AG10803 (cell line): Measurements from ENCODE around the gene HCN3.

Experiments
- DNase-seq: peaks from one replicate; pipeline ENCODE4 v3.0.0; 2010; ENCODE audit warnings: low read depth
- H3K4me3 ChIP-seq: 2 replicates; pipeline ENCODE4 v1.5.1; 2011; ENCODE audit warnings: mild to moderate bottlenecking, low read length, control low read depth
- TF ChIP-seq, protein P1 (sequence below): conservative IDR thresholded peaks from 2 replicates; pipeline ENCODE4 v1.5.1; 2011; ENCODE audit warnings: mild to moderate bottlenecking, low read length, control low read depth, inconsistent platforms

HCN3 gene

DNA sequence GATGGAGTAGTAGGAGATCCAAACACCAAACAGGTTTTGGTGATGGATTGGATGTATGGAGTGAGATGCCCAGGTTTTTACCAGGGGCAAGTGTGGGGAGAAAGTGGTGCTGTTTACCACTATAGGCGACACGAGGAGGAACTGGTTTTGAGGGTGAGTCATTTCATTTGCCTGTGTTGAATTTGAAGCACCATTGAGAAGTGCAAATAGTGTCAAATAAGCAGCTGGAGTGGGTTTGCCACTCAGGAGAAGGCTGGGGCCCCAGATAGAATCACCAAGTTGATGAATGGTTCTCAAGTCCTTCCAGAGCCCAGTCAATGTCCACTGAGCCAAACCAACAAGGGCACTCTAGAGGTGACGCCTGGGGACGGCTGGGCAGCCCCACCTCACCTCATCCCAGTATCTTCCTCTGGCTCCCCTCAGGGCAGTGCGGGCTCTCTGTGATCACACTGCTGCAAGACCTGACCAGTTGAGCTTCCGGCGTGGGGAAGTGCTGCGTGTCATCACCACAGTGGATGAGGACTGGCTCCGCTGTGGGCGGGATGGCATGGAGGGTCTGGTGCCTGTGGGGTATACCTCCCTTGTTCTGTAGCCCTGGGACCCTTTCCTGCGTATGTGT lies 52.8 kb downstream of the HCN3 start:
- no peak for DNase-seq
- no peak overlapping the region for H3K4me3 ChIP-seq
- TF ChIP-seq, protein P1, sequence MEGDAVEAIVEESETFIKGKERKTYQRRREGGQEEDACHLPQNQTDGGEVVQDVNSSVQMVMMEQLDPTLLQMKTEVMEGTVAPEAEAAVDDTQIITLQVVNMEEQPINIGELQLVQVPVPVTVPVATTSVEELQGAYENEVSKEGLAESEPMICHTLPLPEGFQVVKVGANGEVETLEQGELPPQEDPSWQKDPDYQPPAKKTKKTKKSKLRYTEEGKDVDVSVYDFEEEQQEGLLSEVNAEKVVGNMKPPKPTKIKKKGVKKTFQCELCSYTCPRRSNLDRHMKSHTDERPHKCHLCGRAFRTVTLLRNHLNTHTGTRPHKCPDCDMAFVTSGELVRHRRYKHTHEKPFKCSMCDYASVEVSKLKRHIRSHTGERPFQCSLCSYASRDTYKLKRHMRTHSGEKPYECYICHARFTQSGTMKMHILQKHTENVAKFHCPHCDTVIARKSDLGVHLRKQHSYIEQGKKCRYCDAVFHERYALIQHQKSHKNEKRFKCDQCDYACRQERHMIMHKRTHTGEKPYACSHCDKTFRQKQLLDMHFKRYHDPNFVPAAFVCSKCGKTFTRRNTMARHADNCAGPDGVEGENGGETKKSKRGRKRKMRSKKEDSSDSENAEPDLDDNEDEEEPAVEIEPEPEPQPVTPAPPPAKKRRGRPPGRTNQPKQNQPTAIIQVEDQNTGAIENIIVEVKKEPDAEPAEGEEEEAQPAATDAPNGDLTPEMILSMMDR: no peak

DNA sequence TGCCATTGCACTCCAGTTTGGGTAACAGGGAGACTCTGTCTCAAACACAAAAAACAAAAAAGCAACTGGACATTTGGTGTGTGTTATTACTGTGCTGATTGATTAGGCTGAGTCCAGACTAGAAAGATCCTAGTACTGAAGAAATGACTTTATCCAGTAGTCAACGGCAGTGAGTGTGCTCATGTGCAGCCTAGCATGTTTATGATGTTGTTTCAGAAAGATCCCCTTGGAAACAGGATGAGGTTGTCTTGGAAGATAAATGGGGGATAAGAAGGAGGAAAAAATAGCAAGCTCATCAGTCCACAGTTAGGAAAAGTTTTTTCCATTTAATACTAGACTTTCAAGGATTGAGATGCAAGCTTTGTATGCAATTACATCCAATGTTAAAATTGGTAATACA lies 57.7 kb downstream of the HCN3 start:
- no peak for DNase-seq
- H3K4me3 ChIP-seq: no peak overlapping the region
- TF ChIP-seq, protein P1: no peak
